ENCODE measurements around the gene UNC79.

The UNC79 gene

DNA sequence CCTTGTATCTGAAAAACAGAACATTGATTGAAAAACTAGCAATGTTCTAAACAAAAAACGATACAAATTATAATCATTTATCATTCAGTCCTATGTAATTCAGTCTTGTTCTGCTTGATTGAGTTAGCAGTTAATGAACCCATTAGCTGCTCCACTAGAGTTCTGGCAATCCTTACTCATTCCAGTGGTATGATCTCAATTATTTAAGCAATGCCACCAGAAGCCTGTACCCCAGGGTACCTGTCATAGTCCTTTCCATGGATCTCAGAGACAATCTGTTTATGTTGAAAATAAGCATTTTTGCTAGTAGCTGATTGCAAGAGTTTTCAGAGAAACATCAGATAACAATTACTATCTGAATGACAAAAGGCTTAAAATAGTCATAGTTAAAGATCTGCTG lies 115.9 kb downstream of the UNC79 start:
- DNase-seq, result no peak
- no peaks in the 10 kb centered on the region for H3K4me1 Mint-ChIP-seq (ENCODE audit: low read depth)
- H3K36me3 Mint-ChIP-seq (ENCODE audit: low read depth), result no peaks in the 10 kb centered on the region
- H3K4me3 Mint-ChIP-seq, result no peak overlapping the region
- peaks cover 20% of the 10 kb centered on the region for H3K27me3 Mint-ChIP-seq
- H3K9me3 Mint-ChIP-seq, result no peaks in the 10 kb centered on the region
- H3K27ac Mint-ChIP-seq, result no peak overlapping the region

GRCh38 chr14:93548102-93548843 lies 117.5 kb downstream of the UNC79 start:
- no peaks in the 10 kb centered on the region for H3K9me3 Mint-ChIP-seq
- H3K27me3 Mint-ChIP-seq, result peaks cover 24% of the 10 kb centered on the region
- H3K27ac Mint-ChIP-seq, result no peak overlapping the region
- DNase-seq, result no peak
- no peaks in the 10 kb centered on the region for H3K36me3 Mint-ChIP-seq (ENCODE audit: low read depth)
- no peaks in the 10 kb centered on the region for H3K4me1 Mint-ChIP-seq (ENCODE audit: low read depth)
- no peak overlapping the region for H3K4me3 Mint-ChIP-seq

DNA sequence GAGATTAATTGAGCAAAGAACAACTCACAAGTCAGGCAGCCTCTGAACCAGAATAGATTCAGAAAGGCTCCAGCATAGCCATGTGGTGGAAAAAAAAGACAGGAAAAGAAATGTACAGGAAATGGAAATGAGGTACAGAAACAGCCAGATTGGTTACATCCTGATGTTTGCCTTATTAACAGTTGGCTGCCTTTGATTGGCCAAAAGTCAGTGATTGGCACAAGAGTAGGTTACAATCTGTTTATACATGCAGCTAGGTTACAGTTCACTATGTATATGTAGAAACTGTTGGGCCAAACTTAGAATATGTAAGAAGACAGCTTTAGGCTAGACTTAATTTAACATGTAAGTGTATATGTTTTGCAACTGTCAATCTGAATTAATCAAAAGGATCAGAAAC lies 118.9 kb downstream of the UNC79 start:
- DNase-seq, result no peak
- Mint-ChIP-seq H3K4me3 (no peak overlapping the region), H3K27ac (no peak overlapping the region), H3K27me3 (peaks cover 23% of the 10 kb centered on the region), H3K4me1 (ENCODE audit: low read depth) (no peaks in the 10 kb centered on the region), H3K9me3 (no peaks in the 10 kb centered on the region), H3K36me3 (ENCODE audit: low read depth) (no peaks in the 10 kb centered on the region)

GRCh38 chr14:93564918-93565317 lies 134.2 kb downstream of the UNC79 start:
- Mint-ChIP-seq H3K4me1 (ENCODE audit: low read depth) (no peaks in the 10 kb centered on the region), H3K9me3 (no peaks in the 10 kb centered on the region), H3K27me3 (peaks cover 2% of the 10 kb centered on the region), H3K36me3 (ENCODE audit: low read depth) (no peaks in the 10 kb centered on the region), H3K4me3 (no peak overlapping the region), H3K27ac (no peak overlapping the region)
- DNase-seq, result no peak

- H3K4me1 Mint-ChIP-seq (ENCODE audit: low read depth), result no peaks in the 10 kb centered on the region
- no peaks in the 10 kb centered on the region for H3K9me3 Mint-ChIP-seq
- no peaks in the 10 kb centered on the region for H3K36me3 Mint-ChIP-seq (ENCODE audit: low read depth)
Measured at GRCh38 chr14:93566065-93566693, 135.4 kb downstream of the UNC79 start.

GRCh38 chr14:93571275-93571674 lies 140.5 kb downstream of the UNC79 start:
- Mint-ChIP-seq H3K36me3 (ENCODE audit: low read depth) (no peaks in the 10 kb centered on the region), H3K4me3 (no peak overlapping the region)

More at GRCh38 chr14:93566065-93566693, 135.4 kb downstream of the UNC79 start:
- no peak overlapping the region for H3K4me3 Mint-ChIP-seq
- H3K27me3 Mint-ChIP-seq, result peaks cover 2% of the 10 kb centered on the region
- DNase-seq, result no peak
- no peak overlapping the region for H3K27ac Mint-ChIP-seq

DNA sequence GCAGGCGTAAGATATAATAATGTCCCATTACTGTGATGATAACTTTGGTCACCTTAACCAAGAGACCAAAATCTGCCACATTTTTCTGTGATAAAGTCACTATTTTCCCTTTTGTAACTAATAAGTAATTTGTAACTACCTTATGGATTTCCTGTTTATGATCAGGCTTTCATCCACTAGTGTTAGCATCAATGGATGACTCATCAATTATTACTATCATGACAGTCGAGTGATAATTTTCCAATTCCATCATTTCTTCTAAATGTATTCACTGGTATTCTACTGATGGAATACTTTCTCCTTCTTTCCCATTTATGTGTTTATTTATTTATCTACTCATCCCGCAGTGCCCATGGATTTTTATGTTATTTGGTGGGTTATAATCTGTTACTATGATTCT lies 148.4 kb downstream of the UNC79 start:
- no peaks in the 10 kb centered on the region for H3K36me3 Mint-ChIP-seq (ENCODE audit: low read depth)
- no peak overlapping the region for H3K4me3 Mint-ChIP-seq
- H3K27ac Mint-ChIP-seq, result no peak overlapping the region
- H3K4me1 Mint-ChIP-seq (ENCODE audit: low read depth), result no peaks in the 10 kb centered on the region
- no peaks in the 10 kb centered on the region for H3K9me3 Mint-ChIP-seq
- peaks cover 6% of the 10 kb centered on the region for H3K27me3 Mint-ChIP-seq
- DNase-seq, result no peak

More at GRCh38 chr14:93571275-93571674, 140.5 kb downstream of the UNC79 start:
- DNase-seq, result no peak
- Mint-ChIP-seq H3K27me3 (peaks cover 15% of the 10 kb centered on the region), H3K9me3 (no peaks in the 10 kb centered on the region), H3K4me1 (ENCODE audit: low read depth) (no peaks in the 10 kb centered on the region), H3K27ac (no peak overlapping the region)

- no peaks in the 10 kb centered on the region for H3K27me3 Mint-ChIP-seq
- H3K27ac Mint-ChIP-seq, result no peak overlapping the region
- no peaks in the 10 kb centered on the region for H3K36me3 Mint-ChIP-seq (ENCODE audit: low read depth)
- no peak for DNase-seq
- H3K4me3 Mint-ChIP-seq, result no peak overlapping the region
- H3K4me1 Mint-ChIP-seq (ENCODE audit: low read depth), result no peaks in the 10 kb centered on the region
- H3K9me3 Mint-ChIP-seq, result no peaks in the 10 kb centered on the region
Measured at GRCh38 chr14:93582516-93582915, 151.8 kb downstream of the UNC79 start.

DNA sequence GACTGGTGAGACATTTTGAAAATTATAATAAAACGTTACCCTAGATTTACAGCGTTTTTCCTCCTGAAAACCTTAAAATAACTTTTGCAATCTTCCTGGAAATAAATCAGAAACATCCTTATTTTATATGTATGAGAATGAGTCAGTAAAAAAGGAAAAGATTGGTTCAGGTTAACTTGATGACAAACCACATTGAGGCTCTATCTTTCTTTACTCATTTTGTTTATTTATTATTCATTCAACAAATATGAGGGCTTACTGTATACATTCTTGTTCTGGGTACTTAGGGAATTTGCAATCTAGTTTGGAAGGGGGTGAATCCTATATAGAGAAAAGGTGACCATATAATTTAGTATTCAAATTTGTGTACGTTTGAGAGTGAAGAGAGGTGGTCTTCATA lies 156.6 kb downstream of the UNC79 start:
- Mint-ChIP-seq H3K27ac (no peak overlapping the region), H3K27me3 (peaks cover 3% of the 10 kb centered on the region), H3K9me3 (no peaks in the 10 kb centered on the region), H3K36me3 (ENCODE audit: low read depth) (no peaks in the 10 kb centered on the region), H3K4me1 (ENCODE audit: low read depth) (no peaks in the 10 kb centered on the region), H3K4me3 (no peak overlapping the region)
- no peak for DNase-seq

DNA sequence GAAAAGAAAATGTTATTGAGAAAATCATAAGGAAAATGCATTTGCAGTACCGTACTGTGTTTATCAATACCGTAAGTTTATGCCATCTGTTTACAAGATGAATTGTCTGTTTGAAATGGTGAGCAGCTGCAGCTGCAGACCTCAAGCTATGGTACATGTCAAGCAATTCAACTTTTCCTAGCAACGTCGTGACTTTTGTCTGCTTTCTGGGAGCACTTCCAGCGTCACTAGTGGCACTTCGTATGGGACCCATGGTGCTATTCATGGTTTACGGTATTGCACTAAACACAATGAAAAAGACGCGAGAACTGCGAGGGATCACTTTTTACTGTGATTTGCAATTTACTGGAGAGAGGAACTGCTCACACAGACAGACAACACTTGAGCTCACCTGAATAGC lies 160.8 kb downstream of the UNC79 start:
- H3K4me1 Mint-ChIP-seq (ENCODE audit: low read depth), result no peaks in the 10 kb centered on the region
- H3K4me3 Mint-ChIP-seq, result no peak overlapping the region
- H3K36me3 Mint-ChIP-seq (ENCODE audit: low read depth), result no peaks in the 10 kb centered on the region
- peaks cover 24% of the 10 kb centered on the region for H3K27me3 Mint-ChIP-seq
- H3K27ac Mint-ChIP-seq, result no peak overlapping the region
- no peaks in the 10 kb centered on the region for H3K9me3 Mint-ChIP-seq
- DNase-seq, result no peak

- H3K36me3 Mint-ChIP-seq (ENCODE audit: low read depth), result no peaks in the 10 kb centered on the region
Measured at GRCh38 chr14:93592786-93593185, 162.0 kb downstream of the UNC79 start.

DNA sequence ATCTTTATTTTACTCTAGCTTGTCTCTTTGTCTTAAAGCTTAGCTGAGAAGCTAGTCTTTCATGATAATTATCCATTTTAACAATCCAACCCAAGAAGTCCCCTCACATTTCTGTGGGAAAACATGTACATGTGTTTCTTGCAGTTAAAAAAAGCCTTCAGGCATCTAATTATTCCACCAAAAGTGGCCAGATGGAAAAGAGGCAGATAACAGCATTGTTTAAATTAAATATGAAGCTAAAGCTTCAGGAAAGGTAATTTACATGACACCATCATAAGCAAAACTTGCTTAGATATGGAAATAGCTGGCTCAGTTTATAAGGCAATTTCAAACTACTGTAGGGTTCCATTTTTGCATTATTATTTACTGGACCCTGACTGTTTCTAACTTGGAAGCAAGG lies 175.4 kb downstream of the UNC79 start:
- Mint-ChIP-seq H3K27ac (no peak overlapping the region), H3K9me3 (peaks cover 3% of the 10 kb centered on the region), H3K4me3 (no peak overlapping the region), H3K36me3 (ENCODE audit: low read depth) (no peaks in the 10 kb centered on the region), H3K27me3 (peaks cover 42% of the 10 kb centered on the region), H3K4me1 (ENCODE audit: low read depth) (no peaks in the 10 kb centered on the region)
- DNase-seq, result no peak

More at GRCh38 chr14:93592786-93593185, 162.0 kb downstream of the UNC79 start:
- H3K4me3 Mint-ChIP-seq, result no peak overlapping the region
- H3K27ac Mint-ChIP-seq, result no peak overlapping the region
- no peak for DNase-seq
- H3K27me3 Mint-ChIP-seq, result peaks cover 24% of the 10 kb centered on the region
- no peaks in the 10 kb centered on the region for H3K4me1 Mint-ChIP-seq (ENCODE audit: low read depth)
- no peaks in the 10 kb centered on the region for H3K9me3 Mint-ChIP-seq

DNA sequence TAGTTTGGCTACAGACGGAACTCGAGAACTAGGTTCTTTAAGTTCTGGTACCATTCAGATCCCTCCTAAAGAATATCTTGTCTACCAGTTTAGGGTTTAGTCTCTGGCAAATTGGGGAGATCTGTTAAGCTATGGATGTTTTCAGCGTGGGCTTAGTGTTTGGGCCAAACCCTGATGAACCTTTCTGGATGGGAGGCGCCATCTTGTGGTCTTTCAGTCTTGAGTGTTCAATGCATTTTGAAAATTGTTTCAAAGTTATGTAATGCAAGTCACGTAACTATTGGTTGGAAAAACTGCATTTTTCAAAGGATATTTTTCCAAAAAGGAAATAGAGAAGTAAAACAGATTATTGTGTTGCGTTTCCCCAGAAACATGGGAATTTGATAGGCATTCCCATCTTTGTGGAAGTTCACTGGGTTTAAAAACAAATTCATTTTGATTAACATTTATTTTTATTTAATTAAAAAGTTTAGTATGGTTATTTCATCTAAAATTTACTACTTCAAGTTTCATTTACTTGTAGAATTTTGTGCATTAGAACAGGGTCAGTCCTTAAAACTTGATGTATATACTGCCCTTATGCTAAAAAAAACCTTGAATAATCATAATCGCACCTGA lies 188.5 kb downstream of the UNC79 start:
- DNase-seq, result no peak
- Mint-ChIP-seq H3K27me3 (peaks cover 3% of the 10 kb centered on the region), H3K36me3 (ENCODE audit: low read depth) (no peaks in the 10 kb centered on the region), H3K9me3 (no peaks in the 10 kb centered on the region), H3K4me1 (ENCODE audit: low read depth) (no peaks in the 10 kb centered on the region), H3K27ac (no peak overlapping the region), H3K4me3 (no peak overlapping the region)

DNA sequence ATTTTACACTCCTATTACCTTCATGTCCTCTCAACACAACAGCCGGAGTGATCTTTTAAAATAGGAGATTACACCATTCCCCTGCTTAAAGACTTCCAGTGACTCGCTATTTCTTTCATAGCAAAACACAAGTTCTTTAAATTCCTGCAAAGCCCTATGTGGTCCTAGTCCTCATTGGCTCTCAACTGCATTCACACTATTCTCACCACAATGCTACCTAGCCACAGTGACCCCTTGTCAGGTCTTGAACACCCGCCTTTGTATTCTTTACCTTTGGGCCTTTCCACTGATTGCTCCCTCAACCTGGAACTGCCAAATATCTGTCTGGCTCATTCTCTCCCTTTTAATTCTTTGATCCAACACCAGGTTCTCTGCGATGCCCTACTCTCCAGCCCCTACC lies 197.3 kb downstream of the UNC79 start:
- no peak overlapping the region for H3K27ac Mint-ChIP-seq
- H3K4me1 Mint-ChIP-seq (ENCODE audit: low read depth), result no peaks in the 10 kb centered on the region
- H3K9me3 Mint-ChIP-seq, result no peaks in the 10 kb centered on the region
- H3K36me3 Mint-ChIP-seq (ENCODE audit: low read depth), result no peaks in the 10 kb centered on the region
- no peak overlapping the region for H3K4me3 Mint-ChIP-seq
- DNase-seq, result no peak
- H3K27me3 Mint-ChIP-seq, result peaks cover 26% of the 10 kb centered on the region

DNA sequence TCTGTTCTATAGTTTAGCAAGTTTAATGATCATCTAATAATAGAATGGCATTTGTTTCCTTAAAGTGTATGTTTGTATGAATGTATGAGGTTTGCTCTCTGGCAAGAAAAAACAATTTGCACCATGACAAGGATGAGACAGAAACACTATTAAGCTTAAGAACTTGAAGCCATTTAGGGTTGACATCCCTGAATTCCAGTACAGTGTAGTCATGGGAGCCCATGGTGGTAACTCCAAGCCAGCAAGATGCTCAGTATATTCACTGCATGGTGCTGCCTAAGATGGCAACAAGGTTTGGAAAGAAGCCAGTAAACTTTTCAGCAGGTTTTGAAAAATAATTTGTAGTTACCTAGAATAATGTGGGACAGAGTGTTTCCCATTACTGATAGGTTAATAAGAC lies 198.9 kb downstream of the UNC79 start:
- Mint-ChIP-seq H3K27me3 (peaks cover 25% of the 10 kb centered on the region), H3K36me3 (ENCODE audit: low read depth) (no peaks in the 10 kb centered on the region), H3K9me3 (no peaks in the 10 kb centered on the region), H3K27ac (no peak overlapping the region), H3K4me1 (ENCODE audit: low read depth) (no peaks in the 10 kb centered on the region), H3K4me3 (no peak overlapping the region)
- no peak for DNase-seq

Measured in activated T-cell treated with anti-CD3 and anti-CD28 coated beads, Interleukin-2, amount 50 U/mL, for 24 hours (primary cell).